Glomerular visceral epithelial cell (primary cell): ENCODE measurements around the gene XPO6.
A peak's percentile ranks its signal among the peaks of the same experiment; 100 is the strongest.

ENCODE experiments used
- DNase-seq: peaks from one replicate; pipeline ENCODE4 v3.0.0-alpha.2; 2016; ENCODE audit errors: extremely low spot score

XPO6 gene

DNA sequence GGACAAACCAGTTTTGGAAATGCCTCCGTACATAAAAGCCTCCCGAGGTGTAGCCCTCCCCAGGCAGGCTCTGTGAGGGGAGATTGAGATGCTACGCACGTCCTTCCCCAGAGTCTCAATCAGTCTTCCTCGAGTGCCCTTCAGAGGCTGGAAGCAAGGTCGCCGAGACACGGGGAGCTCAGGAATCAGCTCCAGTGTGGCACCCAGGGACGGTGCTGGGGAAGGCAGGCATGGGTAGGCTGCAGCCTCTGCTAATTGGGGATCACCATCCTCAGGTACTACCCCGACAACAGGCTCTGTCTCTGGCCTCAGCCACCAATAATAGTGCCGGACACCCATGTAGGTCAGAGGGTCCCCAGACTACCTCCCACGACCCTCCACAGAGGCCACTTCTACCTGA, 120.1 kb downstream of the XPO6 start:
- DNase-seq: no peak

DNA sequence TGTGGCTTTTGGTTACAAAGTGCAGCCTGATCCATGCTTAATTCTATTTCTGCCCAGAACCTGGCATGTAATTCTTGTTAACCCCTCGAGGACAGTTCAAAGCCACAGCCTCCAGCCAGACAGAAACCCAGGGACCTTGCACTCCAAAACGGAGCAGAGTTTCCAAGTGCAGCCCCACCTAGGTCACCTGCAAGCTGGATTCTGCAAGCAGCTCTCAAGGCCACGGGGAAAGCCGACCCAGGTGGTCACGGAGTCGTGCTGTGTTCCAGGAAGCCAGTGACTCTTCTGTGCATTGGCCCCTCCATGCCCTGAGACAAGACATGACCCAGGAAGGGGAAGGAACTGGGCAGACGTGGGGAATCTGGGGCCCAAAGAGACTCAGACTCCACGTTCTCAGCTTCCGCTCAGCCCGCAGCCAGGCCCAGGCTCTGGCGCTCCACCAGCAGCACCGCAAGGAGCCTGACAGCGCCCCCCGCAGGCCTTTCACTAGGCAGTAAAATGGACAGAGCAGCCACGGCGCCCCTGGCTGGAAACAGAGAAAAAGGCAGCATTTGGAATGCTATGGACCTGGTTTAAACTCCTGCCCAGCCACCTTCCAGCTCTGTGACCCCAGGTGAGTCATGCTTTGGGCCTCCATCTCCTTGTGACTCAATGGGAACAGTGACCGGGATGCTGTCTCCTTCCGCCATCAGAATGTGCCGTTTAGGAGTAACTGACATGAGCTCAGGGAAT, 121.0 kb downstream of the XPO6 start:
- DNase-seq: peak; percentile 35

- DNase-seq: no peak
Measured at GRCh38 chr16:28089992-28090365, 121.8 kb downstream of the XPO6 start.

DNA sequence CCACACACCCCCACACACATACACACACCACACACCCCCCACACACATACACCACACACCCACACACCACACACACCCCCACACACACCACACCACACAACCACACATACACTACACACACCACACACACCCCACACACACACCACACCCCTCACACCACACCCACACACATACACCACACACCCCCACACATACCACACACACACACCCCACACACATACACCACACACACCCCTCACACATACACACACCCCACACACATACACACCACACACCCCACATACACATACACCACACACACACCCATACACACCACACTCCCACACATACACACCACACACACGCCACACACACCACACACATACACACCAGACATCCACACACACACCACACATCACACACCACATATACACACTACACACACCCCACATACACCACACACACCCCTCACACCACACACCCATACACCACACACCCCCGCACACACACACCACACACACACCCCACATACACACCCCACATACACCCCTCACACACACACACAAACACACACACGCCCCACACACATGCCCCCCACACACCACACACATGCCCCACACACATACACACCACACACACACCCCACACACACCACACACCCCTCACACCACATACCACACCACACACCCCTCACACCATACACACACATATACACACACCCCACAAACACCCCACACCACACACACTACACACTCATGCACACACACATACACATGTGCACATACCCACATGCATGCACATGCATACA, 122.4 kb downstream of the XPO6 start:
- DNase-seq: no peak

DNA sequence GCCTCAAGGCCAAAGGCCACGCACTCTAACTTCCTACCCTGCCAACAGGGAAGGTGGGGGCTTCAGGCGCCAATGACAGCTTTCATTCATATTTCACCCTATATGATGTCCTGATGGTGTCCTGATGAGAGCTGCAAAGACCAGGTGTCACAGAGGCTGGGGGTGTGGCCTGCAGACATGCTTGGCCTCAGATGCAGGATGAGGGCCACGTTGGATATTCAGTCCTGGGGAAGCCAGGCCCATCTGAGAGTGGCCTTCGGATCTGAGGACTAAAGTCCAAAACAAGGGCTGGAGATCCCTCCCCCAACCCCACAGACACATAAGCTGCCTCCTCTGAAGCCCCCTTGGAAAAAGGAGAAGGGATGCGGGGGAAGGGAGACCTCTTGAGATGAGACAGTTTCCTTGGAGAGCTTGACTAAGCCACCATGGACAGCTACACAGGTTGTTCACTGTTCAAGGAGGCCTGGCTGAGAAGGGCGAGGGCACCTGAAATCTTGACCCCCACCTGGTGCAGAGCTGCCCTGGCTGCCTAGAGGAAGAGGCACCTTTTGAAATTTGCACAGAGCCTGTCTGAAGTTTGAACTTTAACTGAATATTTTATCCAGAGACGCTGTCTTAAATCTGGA, 124.0 kb downstream of the XPO6 start:
- DNase-seq: no peak

GRCh38 chr16:28087140-28087660, 124.6 kb downstream of the XPO6 start:
- DNase-seq: no peak

- DNase-seq: no peak
Measured at GRCh38 chr16:28086186-28087139, 125.3 kb downstream of the XPO6 start.

- no peak for DNase-seq
Measured at GRCh38 chr16:28085389-28086171, 126.2 kb downstream of the XPO6 start.

- no peak for DNase-seq
Measured at GRCh38 chr16:28084209-28084608, 127.6 kb downstream of the XPO6 start.

DNA sequence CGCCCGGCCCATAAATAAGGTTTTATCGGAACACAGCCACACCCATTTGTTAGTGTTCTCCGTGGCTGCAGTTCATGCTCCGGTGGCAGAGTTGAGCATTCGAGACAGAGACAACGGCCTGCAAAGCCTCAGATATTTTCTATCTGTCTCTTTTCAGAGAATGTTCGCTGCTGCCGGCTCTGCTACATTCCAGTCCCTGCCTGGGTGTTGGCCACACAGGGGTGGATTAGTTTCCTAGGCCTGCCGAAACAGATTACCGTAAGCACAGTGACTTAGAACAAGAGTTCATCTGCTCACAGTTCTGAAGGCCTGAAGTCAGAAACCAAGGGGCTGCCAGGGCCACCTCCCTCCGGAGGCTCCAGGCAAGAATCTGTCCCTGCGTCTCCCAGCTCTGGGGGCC, 129.1 kb downstream of the XPO6 start:
- DNase-seq: no peak

DNA sequence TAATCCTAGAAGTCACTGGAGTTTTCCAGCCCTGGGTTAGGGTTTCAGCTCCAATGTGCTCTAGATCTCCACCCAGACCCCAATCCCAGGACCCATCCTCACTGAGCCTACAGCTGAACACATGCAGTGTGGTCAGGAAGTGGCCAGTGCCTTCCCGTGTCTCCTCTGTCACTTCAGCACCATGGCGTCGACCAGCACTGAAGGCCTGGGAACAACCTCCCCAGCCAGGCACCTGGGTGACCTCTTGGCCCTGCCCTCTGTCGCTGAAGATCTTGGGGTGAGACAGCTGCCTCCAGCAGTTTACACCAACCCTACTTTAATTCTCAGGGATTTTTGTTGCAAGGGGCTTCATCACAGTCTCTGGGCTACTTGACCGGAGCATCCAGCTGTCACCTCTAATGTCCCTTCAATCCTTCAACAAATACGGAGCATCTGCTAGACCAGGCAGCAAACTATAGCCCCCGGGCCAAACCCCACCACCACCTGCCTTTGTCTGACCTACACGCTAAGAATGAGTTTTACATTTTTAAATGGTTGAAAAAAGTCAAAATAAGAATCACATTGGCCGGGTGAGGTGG, 130.3 kb downstream of the XPO6 start:
- DNase-seq: no peak

GRCh38 chr16:28078261-28078660, 133.5 kb downstream of the XPO6 start:
- DNase-seq: no peak

GRCh38 chr16:28073836-28074235, 137.9 kb downstream of the XPO6 start:
- no peak for DNase-seq

DNA sequence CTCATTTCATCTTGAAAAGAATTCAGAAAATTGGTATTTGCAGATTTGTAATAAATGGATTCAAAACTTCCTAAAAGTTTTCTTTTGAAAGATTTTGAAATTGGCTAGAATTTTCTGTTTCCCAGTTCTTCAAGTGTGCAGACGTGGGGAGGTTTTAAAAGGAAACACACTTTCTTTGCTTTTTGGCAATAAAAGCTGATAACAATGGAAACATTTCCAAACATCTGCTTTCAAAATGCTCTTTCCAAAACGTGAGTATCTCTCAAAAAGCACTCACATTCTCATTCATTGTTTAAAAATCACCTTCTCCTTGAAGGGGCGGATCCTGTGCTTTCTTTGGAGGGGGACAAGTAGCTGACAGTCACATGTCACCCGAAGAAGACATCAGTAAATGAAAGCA, 139.7 kb downstream of the XPO6 start:
- no peak for DNase-seq

GRCh38 chr16:28069971-28070794, 141.6 kb downstream of the XPO6 start:
- DNase-seq: no peak

DNA sequence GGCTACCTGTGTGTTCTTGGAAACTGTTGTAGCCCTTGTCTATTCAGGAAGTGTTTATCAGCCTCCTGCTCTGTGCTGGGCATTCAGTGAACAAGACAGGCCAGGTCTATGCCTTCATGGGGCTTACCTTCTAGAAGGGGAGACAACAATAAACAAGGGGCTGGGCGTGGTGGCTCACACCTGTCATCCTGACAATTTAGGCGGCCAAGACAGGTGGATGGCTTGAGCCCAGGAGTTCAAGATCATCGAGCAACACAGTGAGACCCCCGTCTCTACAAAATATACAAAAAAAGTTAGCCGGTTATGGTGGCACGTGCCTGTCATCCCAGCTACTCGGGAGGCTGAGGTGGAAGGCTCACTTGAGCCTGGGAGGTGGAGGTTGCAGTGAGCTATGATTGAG, 142.8 kb downstream of the XPO6 start:
- DNase-seq: no peak

DNA sequence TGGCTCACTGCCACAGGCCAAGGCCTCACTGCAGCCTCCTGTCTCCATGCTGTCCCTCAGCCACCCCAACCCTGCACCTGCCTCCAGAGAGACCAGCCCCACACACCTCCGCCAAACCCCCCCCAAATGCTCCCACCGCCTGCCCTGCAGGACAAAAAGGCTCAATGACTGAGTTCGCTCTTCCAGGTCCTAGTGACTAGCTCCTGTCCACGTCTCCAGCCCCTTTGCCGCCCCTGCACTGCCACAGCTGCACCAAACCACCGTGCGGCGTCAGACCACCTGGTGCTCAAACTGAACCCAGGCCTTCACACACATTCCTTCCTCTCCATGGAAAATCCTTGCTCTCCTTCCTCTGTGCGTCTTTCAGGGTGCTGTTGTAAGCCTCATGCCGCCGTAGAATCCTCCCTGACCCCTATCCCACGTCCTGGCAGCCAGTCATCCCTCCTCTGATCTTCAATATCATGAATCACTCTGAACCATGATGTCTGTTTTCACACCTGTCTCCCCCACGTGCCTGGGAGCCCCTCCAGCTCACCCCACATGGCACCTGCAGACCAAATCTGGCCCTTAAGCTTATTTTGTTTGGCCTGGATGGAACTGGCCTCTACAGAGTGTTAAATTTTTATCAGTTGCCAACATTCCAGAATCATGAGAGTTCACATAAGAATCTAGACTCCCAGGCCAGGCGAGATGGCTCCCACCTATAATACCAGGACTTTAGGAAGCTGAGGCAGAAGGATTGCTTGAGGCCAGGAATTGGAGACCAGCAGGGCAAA, 144.0 kb downstream of the XPO6 start:
- peak; percentile 50 for DNase-seq

DNA sequence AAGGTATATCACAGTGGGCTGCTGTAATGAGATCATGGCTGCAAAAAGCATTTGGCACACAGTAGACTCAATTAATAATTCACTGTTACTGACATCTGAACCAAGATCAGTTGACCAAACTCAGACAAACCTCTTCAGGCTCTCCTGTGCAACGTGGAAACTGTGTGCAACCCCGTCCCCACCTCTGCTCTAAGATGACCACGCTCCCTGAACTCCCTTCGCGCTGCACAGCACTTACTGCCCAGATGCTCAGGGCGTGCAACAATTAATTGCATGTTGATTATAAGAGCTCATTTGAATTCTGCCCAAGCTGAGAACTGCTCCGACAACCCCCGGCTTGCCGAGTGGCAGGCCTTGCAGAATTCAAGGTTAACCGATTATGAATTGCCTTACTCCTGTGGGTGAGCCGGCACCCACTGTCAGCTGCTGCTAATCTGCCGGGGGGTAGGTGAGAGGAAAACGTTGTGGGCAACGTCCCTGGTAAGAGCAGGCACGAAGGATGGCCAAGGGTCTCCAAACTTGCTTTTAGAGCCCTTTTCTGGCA, 147.0 kb downstream of the XPO6 start:
- no peak for DNase-seq
